IMR-90 (cell line): ENCODE results near the gene THAP12.
"Not testable (repeated sequence)": the region's sequence is repeated elsewhere in the genome, so short reads cannot be mapped to it uniquely, and the experiment has no call there.

ENCODE experiments used
- CEBPB ChIP-seq: IDR thresholded peaks from 2 replicates; pipeline ENCODE4 v1.6.1; 2012; ENCODE audit warnings: low read depth, low read length, improper control_type of control experiment
- CHD1 ChIP-seq: IDR thresholded peaks from 2 replicates; pipeline ENCODE4 v1.6.1; 2012; ENCODE audit warnings: low read depth, low read length, improper control_type of control experiment
- CTCF ChIP-seq: conservative IDR thresholded peaks from 2 replicates; pipeline ENCODE4 v1.5.1; 2012; ENCODE audit warnings: mild to moderate bottlenecking, low read depth, low read length, improper control_type of control experiment
- ELK1 ChIP-seq: fragments of 150-350 bp; IDR thresholded peaks from 2 replicates; pipeline ENCODE4 v1.6.1; 2016; ENCODE audit warnings: low read depth, mild to moderate bottlenecking, low read length, moderate library complexity, borderline replicate concordance
- POLR2A ChIP-seq: IDR thresholded peaks from 2 replicates; pipeline ENCODE4 v1.6.1; 2012; ENCODE audit warnings: mild to moderate bottlenecking, low read depth, low read length
- RAD21 ChIP-seq: IDR thresholded peaks from 2 replicates; pipeline ENCODE4 v1.6.1; 2012; ENCODE audit warnings: low read length, improper control_type of control experiment
- RFX5 ChIP-seq: IDR thresholded peaks from 2 replicates; pipeline ENCODE4 v1.8.0; 2012; ENCODE audit warnings: low read depth, mild to moderate bottlenecking, low read length, moderate library complexity
- USF2 ChIP-seq: fragments of 150-350 bp; IDR thresholded peaks from 2 replicates; pipeline ENCODE4 v1.6.1; 2017; ENCODE audit warnings: mild to moderate bottlenecking, antibody characterized with exemption, low read length, low read depth

- TF ChIP-seq CTCF, CHD1, ELK1, RFX5, POLR2A, USF2, RAD21, CEBPB: not testable (repeated sequence)
Observed at GRCh38 chr11:76401484-76401883, 20.6 kb upstream of the THAP12 start.
